GM18517 (cell line): Measurements from ENCODE around the gene LONRF3.

ENCODE experiments used
- ATAC-seq: cut with Tn5 transposase; IDR thresholded peaks from one replicate; pipeline ENCODE4 v1.9.1; 2021; ENCODE audit warnings: mild to moderate bottlenecking, moderate library complexity; ENCODE audit not compliant: unreplicated experiment

The LONRF3 gene

DNA sequence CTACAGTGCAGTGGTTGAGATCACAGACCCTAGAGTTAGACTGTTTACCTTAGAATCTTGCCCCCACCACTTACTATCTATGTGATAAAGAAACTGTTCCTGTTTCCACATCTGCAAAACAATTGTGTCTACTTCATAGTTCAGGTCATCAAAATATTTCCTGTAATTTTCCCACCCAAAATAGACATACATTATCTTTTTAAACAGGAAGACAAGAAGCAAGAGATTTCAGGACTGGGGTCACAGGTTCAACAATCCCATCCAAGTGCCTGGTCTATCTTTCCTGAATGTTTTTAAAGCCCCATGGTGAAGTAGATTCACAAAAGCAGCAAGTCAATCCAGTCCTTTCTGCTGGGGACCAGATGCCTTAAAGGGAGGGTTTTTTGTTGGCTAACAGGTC is 56.6 kb downstream of the LONRF3 start:
- ATAC-seq = no peak

GRCh38 chrX:119036107-119037029 is 62.0 kb downstream of the LONRF3 start:
- ATAC-seq = no peak

- no peak for ATAC-seq
Observed at GRCh38 chrX:119040432-119040831, 66.0 kb downstream of the LONRF3 start.

DNA sequence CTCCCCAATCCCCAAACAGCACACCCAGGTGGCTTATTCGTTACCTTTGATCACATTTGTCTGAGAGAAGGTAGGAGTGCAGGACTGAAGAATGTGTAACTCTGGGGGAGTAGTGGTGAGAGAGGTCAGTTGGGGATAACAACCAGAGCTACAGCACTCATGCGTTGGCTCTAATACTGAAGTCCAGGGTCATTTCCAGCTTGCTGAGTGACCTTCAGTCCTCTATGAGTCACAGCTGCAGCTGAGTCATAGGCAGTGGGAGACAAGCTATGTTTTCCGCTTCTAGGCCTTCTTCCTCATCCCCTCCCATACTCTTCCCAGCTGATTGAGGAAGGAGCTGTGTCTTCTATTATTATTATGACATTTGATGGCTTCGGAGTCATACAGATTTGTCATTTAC is 66.8 kb downstream of the LONRF3 start:
- no peak for ATAC-seq

DNA sequence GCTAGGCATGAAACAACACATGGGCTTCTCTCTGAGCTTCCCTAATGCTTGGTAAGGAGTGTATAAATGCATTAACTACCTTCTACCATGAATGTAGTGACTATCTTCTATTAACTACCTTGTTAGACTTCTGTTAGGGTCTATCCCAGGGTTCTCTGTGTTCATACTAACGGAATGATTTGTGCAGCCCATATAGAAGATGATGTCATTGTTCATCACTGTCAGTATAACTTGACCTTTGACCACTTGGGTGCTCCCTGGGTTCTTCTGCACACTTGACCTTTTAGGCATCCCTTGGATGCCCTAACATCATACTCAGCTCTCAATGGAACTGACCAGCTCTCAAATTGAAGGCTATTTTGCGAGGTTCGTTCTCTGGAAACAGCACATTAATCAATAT is 67.6 kb downstream of the LONRF3 start:
- ATAC-seq = no peak

GRCh38 chrX:119042996-119043395 is 68.6 kb downstream of the LONRF3 start:
- ATAC-seq = no peak

GRCh38 chrX:119045884-119046283 is 71.5 kb downstream of the LONRF3 start:
- ATAC-seq = no peak

DNA sequence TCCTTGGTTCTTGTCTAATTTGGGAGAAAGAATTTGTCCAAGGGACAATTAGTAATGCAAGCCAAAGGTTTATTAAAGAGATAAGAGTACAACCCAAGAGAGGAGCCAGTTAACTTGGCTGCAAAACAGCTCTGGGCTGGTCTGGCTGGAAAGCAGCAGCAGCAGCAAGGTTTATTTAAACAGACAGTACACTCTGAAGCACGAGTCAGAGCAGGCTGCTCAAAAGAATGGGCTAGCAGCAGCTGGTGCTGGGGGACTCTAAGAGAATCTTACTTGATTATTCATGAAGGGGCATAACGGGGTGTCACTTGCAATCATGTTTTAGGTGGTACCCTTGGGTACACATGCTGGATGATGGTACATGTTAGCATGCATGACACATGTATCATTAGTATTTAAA is 81.3 kb downstream of the LONRF3 start:
- no peak for ATAC-seq

DNA sequence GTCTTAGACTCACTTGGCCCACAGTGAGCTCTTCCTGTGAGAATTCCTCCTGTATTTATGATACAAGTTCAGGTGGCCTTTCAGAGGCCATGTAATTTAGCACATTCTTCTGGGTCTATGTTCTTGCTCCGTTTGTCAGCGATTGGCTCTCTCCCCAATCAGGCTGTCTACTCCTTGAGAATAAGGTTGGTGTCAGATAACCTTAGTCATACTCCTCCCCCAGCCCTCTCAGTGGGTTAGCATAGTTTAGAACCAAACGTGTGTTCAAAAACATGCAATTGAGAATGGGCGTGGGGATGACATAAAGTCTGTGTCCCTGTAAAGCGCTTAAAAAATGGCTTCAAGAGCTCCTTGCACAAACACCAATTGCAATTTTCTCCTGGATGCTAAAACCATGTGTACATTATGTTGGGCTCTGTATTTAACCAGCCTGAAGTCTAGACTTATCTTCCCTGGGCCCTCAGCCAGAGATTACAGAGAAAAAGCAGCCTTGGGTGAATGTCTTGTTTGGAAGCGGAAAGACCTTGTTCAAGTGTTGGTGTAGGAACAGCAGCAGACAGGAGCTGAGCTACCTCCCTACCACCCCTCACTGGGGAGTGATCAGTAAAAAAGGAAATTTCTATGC is 88.4 kb downstream of the LONRF3 start:
- no peak for ATAC-seq

DNA sequence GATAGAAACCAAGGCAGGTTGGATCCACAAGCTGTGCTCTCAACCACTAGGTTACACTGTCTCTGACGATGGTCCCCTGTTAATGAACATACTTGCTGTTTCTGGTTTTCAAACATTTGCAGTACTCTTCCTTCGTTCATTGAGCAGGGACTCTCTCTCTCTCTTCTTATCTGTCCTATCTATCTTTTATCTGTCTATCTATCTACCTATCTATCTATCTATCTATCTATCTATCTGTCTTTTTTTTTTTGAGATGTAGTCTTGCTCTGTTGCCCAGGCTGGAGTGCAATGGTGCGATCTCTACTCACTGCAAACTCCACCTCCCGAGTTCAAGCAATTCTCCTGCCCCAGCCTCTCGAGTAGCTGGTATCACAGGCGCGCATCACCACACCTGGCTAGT is 89.0 kb downstream of the LONRF3 start:
- no peak for ATAC-seq

- ATAC-seq = no peak
Observed at GRCh38 chrX:119067023-119067739, 92.8 kb downstream of the LONRF3 start.
